SH-SY5Y (cell line): Measurements from ENCODE around the gene LNPK.

Experiments used
- GATA2 ChIP-seq: IDR thresholded peaks from 2 replicates; pipeline ENCODE4 v1.6.1; 2011; ENCODE audit warnings: mild to moderate bottlenecking, low read depth, low read length
- GATA3 ChIP-seq: IDR thresholded peaks from 2 replicates; pipeline ENCODE4 v1.6.1; 2011; ENCODE audit warnings: low read depth, mild to moderate bottlenecking, low read length, moderate library complexity

DNA sequence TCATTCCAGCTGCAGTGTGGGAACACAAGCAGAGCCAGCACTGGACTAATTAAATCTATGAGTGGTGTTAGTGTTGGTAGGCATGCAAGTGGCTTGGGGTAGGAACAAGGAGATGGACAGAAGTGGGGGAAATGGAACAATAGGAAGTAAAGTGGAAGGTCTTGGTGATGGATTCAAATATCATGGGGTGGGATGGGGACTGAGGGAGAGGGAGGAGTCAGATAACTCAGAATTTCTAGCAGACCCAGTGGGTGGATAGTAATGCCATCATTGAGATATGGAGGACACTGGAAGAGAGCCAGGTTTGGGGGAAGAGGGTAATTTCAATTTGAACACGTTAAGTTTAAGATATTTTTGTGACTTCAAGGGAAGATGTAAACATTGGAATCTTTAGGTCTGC lies 2.9 kb upstream of the LNPK start:
- TF ChIP-seq GATA2: no peak
- no peak for TF ChIP-seq GATA3
